Endodermal cell (in vitro differentiated cells): ENCODE measurements around the gene MOB2. TPM values are rescaled to one million over a fixed set of nuclear protein-coding genes. Genes with fewer than 3 reads are reported as not detected.

Source experiments
- DNase-seq: peaks from one replicate; pipeline ENCODE4 v3.0.0-alpha.2; 2017
- H3K27ac ChIP-seq: 2 replicates; pipeline ENCODE4 v1.5.1; 2013; ENCODE audit warnings: mild to moderate bottlenecking, low read depth, low read length, moderate library complexity
- H3K27me3 ChIP-seq: 2 replicates; pipeline ENCODE4 v1.6.1; 2013; ENCODE audit warnings: mild to moderate bottlenecking, low read length, moderate library complexity; ENCODE audit not compliant: insufficient read depth, control insufficient read depth, poor library complexity, severe bottlenecking
- H3K36me3 ChIP-seq: 2 replicates; pipeline ENCODE4 v1.7.0; 2013; ENCODE audit warnings: mild to moderate bottlenecking, low read length, moderate library complexity; ENCODE audit not compliant: control insufficient read depth, insufficient read depth
- H3K4me1 ChIP-seq: one replicate; pipeline ENCODE4 v1.7.0; 2013; ENCODE audit warnings: low read length; ENCODE audit not compliant: control insufficient read depth, insufficient read depth
- H3K4me3 ChIP-seq: 2 replicates; pipeline ENCODE4 v1.5.1; 2013; ENCODE audit warnings: mild to moderate bottlenecking, low read length, moderate library complexity
- H3K9ac ChIP-seq: 2 replicates; pipeline ENCODE4 v1.6.1; 2013; ENCODE audit warnings: mild to moderate bottlenecking, low read length, moderate library complexity; ENCODE audit not compliant: poor library complexity, severe bottlenecking; ENCODE audit errors: extremely low read depth
- H3K9me3 ChIP-seq: 2 replicates; pipeline ENCODE4 v1.6.1; 2013; ENCODE audit warnings: mild to moderate bottlenecking, low read length, moderate library complexity; ENCODE audit not compliant: control insufficient read depth
- H3K27ac Mint-ChIP-seq: 2 replicates; pipeline ENCODE4 v1.8.0; 2020; ENCODE audit warnings: mixed read lengths
- H3K27me3 Mint-ChIP-seq: 2 replicates; pipeline ENCODE4 v1.8.0; 2021; ENCODE audit warnings: mild to moderate bottlenecking, mixed read lengths; ENCODE audit not compliant: insufficient read depth
- H3K36me3 Mint-ChIP-seq: 2 replicates; pipeline ENCODE4 v1.8.0; 2020; ENCODE audit warnings: low read depth, mixed read lengths
- H3K4me1 Mint-ChIP-seq: 2 replicates; pipeline ENCODE4 v1.8.0; 2020; ENCODE audit warnings: mixed read lengths
- H3K4me3 Mint-ChIP-seq: 2 replicates; pipeline ENCODE4 v1.8.0; 2020; ENCODE audit warnings: mild to moderate bottlenecking, moderate library complexity, mixed read lengths
- H3K9me3 Mint-ChIP-seq: 2 replicates; pipeline ENCODE4 v1.8.0; 2020; ENCODE audit warnings: mild to moderate bottlenecking, mixed read lengths
- WGBS, 2 experiments: methylation state at CpG; one replicate each; pipeline versions ENCODE4 v1.1.5 to v1.1.7; 2013; ENCODE audit warnings: missing lambda C conversion rate in 2 of 2, mixed read lengths in 1 of 2; ENCODE audit not compliant: insufficient coverage in 1 of 2, insufficient read length in 1 of 2; 5-methylcytosine and 5-hydroxymethylcytosine counted together
- total RNA-seq, 2 donors: library from RNA; stranded (reverse); fragmentation: NEBNext Ultra II Directional in 1 of 2; extraction: Animal tissue kit (Norgen Biotek cat#: 25700) in 1 of 2; gene quantifications; 2 replicates in 1 of 2; 3 replicates in 1 of 2; pipeline ENCODE4 v1.2.1, GENCODE V29; 2021
- TF ChIP-seq, protein P1 (sequence below): fragments of 200-600 bp; sonication (generic); conservative IDR thresholded peaks from 2 replicates; pipeline ENCODE4 v1.5.0; 2021; ENCODE audit warnings: antibody characterized with exemption, mild to moderate bottlenecking

Gene MOB2
- total RNA-seq, 2 donors from 2014 or later: 23.9 to 25.4 TPM

DNA sequence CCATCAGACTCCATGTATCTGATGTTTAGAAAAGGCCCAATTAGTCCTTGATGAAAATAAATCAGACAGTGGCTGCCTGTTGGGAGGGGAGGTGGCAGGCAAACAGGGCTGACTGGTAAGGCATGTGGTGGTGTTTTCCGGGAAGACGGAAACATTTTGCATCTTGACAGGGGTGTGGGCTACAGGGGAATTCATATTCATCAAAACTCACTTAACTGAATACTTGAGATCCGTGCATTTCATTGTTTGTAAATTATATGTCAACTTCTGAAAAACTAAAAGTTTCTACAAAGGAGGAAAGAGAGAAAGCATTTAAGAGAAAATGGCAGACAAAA, 10.1 kb upstream of the MOB2 start:
- Histone ChIP-seq H3K27ac (no peak overlapping the region), H3K4me3 (no peak overlapping the region), H3K4me1 (no peaks in the 10 kb centered on the region), H3K9ac (no peak overlapping the region), H3K36me3 (no peaks in the 10 kb centered on the region), H3K27me3 (no peaks in the 10 kb centered on the region), H3K9me3 (peaks cover 6% of the 10 kb centered on the region)
- H3K4me3 Mint-ChIP-seq: no peak overlapping the region
- no peak overlapping the region for H3K27ac Mint-ChIP-seq
- DNase-seq: no peak
- TF ChIP-seq, protein P1, sequence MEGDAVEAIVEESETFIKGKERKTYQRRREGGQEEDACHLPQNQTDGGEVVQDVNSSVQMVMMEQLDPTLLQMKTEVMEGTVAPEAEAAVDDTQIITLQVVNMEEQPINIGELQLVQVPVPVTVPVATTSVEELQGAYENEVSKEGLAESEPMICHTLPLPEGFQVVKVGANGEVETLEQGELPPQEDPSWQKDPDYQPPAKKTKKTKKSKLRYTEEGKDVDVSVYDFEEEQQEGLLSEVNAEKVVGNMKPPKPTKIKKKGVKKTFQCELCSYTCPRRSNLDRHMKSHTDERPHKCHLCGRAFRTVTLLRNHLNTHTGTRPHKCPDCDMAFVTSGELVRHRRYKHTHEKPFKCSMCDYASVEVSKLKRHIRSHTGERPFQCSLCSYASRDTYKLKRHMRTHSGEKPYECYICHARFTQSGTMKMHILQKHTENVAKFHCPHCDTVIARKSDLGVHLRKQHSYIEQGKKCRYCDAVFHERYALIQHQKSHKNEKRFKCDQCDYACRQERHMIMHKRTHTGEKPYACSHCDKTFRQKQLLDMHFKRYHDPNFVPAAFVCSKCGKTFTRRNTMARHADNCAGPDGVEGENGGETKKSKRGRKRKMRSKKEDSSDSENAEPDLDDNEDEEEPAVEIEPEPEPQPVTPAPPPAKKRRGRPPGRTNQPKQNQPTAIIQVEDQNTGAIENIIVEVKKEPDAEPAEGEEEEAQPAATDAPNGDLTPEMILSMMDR: no peak
- peaks cover 21% of the 10 kb centered on the region for H3K9me3 Mint-ChIP-seq
- 100% methylated on average over 2 to 3 of the region's 3 CpGs for WGBS, 2 experiments
- H3K36me3 Mint-ChIP-seq: peaks cover 21% of the 10 kb centered on the region
- H3K4me1 Mint-ChIP-seq: peaks cover 4% of the 10 kb centered on the region
- no peaks in the 10 kb centered on the region for H3K27me3 Mint-ChIP-seq

- Mint-ChIP-seq H3K27ac (no peak overlapping the region), H3K9me3 (peaks cover 21% of the 10 kb centered on the region), H3K4me3 (no peak overlapping the region), H3K4me1 (peaks cover 4% of the 10 kb centered on the region), H3K36me3 (peaks cover 21% of the 10 kb centered on the region), H3K27me3 (no peaks in the 10 kb centered on the region)
- Histone ChIP-seq H3K9ac (no peak overlapping the region), H3K36me3 (no peaks in the 10 kb centered on the region), H3K27ac (no peak overlapping the region), H3K27me3 (no peaks in the 10 kb centered on the region), H3K9me3 (peaks cover 6% of the 10 kb centered on the region), H3K4me3 (no peak overlapping the region), H3K4me1 (no peaks in the 10 kb centered on the region)
- WGBS, 2 experiments: 81 to 83% methylated on average over 6 to 9 of the region's 9 CpGs
- TF ChIP-seq, protein P1: no peak
- DNase-seq: no peak
Measured at GRCh38 chr11:1496091-1496760, 9.6 kb upstream of the MOB2 start.

DNA sequence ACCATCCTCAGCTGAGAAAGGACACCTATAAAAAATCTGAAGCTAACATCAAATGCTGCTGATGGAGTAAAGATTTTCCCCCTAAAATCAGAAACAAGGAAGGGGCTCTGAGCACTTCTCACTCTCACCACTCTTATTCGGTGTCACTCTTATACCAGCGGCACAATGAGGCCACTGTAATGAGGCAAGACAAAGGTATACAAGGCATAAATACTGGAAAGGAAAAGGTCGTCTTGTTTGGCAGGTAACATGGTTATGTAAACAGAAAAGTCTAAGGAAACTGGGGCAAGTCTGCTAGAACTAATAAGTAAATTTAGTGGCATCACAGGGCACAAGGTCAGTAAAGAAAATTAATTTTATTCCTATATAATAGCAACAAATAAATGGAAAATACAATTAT, 8.1 kb upstream of the MOB2 start:
- H3K36me3 ChIP-seq: no peaks in the 10 kb centered on the region
- no peak overlapping the region for H3K4me3 ChIP-seq
- no peaks in the 10 kb centered on the region for H3K27me3 ChIP-seq
- no peak for DNase-seq
- Mint-ChIP-seq H3K4me3 (no peak overlapping the region), H3K9me3 (peaks cover 21% of the 10 kb centered on the region), H3K27ac (no peak overlapping the region), H3K4me1 (peaks cover 4% of the 10 kb centered on the region), H3K27me3 (no peaks in the 10 kb centered on the region), H3K36me3 (peaks cover 14% of the 10 kb centered on the region)
- WGBS, 2 experiments: 75 to 83% methylated on average over 3 of the region's 3 CpGs
- TF ChIP-seq, protein P1: no peak
- no peak overlapping the region for H3K9ac ChIP-seq
- no peaks in the 10 kb centered on the region for H3K4me1 ChIP-seq
- H3K9me3 ChIP-seq: peaks cover 6% of the 10 kb centered on the region
- no peak overlapping the region for H3K27ac ChIP-seq
